Measurements from ENCODE around the gene RALGPS1.

Gene RALGPS1

DNA sequence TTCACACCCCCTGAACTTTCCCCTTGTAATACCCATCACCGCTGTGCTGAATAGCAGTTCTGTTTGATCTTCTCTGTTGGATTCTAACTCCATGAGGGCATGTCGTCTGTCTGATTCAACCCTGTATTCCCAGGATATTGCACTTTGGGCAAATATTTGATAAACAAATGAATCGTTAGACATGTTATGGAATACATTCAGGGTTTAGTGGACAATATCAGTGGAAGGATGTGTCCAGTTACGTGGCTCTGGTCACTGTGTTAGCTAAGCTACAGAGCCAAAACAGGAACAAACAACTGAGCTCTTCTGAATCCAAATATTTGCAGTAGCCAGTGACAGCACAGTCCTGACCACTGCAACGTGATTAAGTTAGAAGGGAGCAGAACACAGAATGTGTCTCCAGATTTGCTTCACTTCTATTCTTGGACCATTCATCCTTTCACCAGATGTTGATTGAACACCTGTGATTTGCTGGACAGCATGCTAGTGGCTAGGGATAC lies 194.7 kb downstream of the RALGPS1 start:
- H3K27ac ChIP-seq = no peak overlapping the region
- TF ChIP-seq ZFX (IDR thresholded peaks at IDR 0.05) = no peak
- TF ChIP-seq, protein P1, sequence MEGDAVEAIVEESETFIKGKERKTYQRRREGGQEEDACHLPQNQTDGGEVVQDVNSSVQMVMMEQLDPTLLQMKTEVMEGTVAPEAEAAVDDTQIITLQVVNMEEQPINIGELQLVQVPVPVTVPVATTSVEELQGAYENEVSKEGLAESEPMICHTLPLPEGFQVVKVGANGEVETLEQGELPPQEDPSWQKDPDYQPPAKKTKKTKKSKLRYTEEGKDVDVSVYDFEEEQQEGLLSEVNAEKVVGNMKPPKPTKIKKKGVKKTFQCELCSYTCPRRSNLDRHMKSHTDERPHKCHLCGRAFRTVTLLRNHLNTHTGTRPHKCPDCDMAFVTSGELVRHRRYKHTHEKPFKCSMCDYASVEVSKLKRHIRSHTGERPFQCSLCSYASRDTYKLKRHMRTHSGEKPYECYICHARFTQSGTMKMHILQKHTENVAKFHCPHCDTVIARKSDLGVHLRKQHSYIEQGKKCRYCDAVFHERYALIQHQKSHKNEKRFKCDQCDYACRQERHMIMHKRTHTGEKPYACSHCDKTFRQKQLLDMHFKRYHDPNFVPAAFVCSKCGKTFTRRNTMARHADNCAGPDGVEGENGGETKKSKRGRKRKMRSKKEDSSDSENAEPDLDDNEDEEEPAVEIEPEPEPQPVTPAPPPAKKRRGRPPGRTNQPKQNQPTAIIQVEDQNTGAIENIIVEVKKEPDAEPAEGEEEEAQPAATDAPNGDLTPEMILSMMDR (conservative IDR thresholded peaks at IDR 0.05) = no peak

DNA sequence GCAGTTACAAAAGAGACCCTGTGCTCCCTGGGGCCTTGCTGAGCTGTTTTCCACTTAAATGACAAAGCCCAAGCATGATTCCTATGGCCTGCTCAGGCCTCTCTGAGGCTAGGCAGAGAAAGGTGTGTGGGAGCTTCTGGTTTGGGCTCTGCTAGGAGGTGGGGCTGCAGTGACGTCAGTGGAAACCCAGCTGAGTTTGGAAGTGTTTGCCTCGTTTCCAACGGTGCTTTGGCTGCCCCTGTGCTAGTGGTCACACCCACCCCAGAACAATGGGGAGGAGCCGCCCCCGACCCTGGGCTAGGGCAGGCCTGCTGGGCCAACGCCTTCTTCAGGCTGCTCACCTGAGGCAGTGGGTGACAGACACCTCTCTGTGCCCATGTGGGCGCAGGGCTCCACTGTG lies 197.5 kb downstream of the RALGPS1 start:
- TF ChIP-seq, protein P1 (conservative IDR thresholded peaks at IDR 0.05) = no peak
- no peak for TF ChIP-seq ZFX (IDR thresholded peaks at IDR 0.05)
- H3K27ac ChIP-seq = no peak overlapping the region

DNA sequence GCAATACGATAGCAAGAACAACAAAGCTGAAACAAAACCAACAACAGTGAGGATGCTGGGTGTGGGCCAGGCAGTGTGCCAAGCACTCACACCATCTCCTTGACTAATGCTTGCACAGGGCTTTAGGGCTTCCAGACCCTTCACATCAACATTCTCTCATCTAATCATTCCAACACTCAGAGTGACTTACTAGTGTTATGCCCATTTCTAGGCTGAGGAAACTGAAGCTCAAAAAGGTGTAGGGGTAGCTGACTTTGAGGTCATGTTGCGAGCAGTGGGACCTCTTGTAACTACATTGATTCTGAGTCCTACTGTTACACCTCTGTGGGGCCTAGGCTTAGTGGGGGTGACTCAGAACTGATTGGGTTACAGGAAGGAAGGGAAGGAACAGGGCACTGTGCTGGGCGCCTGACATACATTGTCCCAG lies 198.2 kb downstream of the RALGPS1 start:
- H3K27ac ChIP-seq = peak overlapping the region; percentile 28; the same call in 1 of the 2 replicates

DNA sequence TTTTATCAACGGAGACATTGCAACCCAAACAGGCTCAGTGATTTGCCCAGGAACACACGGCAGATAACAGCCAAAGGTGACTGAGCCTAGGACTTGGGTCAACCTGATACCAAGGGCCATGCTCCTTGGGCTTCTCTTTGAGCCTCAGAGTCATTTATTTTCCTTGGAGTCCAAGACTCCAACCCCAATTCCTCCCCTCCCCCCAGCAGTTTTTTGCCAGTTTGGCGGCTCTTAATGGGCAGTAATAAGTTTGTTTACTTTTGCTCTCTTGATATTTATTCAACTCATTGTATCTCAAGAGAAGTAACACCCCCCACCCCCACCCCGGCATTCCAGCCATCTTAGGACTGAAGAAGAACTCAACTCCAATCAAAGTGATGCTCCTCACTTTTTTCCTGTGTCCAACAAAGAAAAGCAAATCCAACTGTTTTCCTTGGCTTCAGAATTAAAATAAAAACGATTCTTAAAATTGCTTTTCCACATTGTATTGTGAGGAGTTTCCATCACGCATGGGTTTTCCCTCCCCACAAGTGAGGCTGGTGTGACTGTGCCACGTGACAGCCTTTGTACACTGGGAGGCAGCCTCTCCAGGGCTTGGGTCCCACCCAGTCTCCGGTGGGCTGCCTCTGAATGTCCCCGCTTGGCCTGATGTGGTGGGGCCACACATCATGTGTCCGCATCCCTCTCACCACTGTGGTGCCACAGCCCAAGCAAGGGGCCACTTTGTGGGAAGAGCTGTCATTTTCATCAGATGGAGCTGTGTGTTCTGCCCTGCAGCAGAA lies 198.8 kb downstream of the RALGPS1 start:
- TF ChIP-seq ZFX (IDR thresholded peaks at IDR 0.05) = no peak
- TF ChIP-seq, protein P1 (conservative IDR thresholded peaks at IDR 0.05) = no peak
- peak overlapping the region; percentile 28 for H3K27ac ChIP-seq

More for the DNA sequence above, 198.2 kb downstream of the RALGPS1 start:
- TF ChIP-seq, protein P1 (conservative IDR thresholded peaks at IDR 0.05) = no peak
- TF ChIP-seq ZFX (IDR thresholded peaks at IDR 0.05) = no peak

DNA sequence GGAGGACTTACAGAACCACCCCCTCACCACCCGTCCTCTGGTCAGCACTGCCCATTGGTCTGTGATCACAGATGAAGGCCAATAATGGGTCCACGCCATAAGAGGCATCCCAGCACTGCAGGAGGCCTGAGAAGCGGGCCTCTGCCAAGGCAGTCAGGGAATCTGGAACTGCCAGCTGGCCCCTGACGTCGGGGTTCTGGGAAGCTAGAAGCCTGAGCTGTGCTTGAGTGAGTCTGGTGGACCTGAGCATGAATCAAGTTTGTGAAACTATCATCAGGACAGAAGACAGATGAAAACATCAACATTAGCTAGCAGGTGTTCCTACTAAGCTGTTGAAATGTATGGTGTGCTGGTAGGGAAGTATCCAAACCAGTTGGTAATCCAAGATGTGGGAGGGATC lies 200.0 kb downstream of the RALGPS1 start:
- no peak overlapping the region for H3K27ac ChIP-seq
- TF ChIP-seq ZFX (IDR thresholded peaks at IDR 0.05) = no peak
- TF ChIP-seq, protein P1 (conservative IDR thresholded peaks at IDR 0.05) = no peak

DNA sequence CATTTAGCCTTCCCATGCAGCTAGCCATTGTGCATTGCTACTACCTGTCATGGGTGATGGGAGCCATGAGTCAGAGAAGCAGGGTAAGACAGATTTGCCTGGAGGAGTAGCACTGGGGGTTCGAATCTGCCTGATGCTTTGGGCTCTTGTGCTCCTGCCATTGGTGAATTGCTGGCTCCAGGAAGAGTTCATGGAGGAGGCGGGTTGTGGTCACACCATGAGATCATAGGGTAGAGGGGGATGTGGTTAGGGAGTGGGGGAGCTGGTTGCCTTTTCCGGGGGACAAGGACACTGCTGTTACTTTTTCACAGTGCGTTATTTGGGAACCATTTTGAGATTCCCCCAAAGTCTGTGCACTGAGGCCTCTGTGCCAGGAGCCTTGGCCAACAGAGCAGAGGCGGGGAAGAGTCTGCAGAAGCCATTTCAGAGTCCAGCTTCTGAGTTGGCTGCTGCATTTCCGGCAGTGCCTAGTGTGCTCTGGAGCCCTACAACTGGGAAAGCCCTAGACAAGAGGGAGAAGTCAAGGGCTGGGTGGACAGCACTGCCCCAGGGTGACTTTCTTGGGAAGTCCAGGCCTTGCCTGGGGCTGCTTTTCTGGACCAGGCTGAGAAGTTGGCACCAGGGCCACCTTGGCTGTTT lies 201.6 kb downstream of the RALGPS1 start:
- no peak overlapping the region for H3K27ac ChIP-seq
- TF ChIP-seq, protein P1 (conservative IDR thresholded peaks at IDR 0.05) = no peak
- TF ChIP-seq ZFX (IDR thresholded peaks at IDR 0.05) = no peak

DNA sequence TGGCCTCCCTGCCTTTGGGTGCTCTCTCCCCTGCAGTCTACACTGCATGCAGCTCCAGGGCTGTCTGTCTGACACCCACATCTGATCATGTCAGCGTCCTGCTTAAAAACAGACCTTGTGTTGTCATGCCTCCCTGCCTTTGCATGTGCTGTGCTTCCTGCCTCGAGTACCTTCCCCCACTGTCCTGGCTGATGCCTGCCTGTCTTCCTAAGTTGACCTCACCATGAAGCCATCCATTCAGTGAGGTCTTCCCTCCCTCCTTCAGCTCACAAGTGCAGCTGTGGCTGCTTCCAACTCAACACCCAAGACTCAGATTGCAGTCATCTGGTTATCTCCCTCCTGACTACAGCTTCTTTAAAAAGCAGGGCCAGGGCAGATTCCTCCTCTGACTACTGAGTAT lies 202.4 kb downstream of the RALGPS1 start:
- TF ChIP-seq, protein P1 (conservative IDR thresholded peaks at IDR 0.05) = no peak
- TF ChIP-seq ZFX (IDR thresholded peaks at IDR 0.05) = no peak
- no peak overlapping the region for H3K27ac ChIP-seq
